Endothelial cell of umbilical vein (primary cell): ENCODE data around the gene TOR1B. TPM values are rescaled to one million over a fixed set of nuclear protein-coding genes. Genes with fewer than 3 reads are reported as not detected.

Source experiments
- BruUV-seq: library from RNA; stranded (reverse); fragments of 400-500 nt; replicated peaks from 2 replicates; lab custom pipeline; 2021; lab: Mats Ljungman, UMichigan
- CTCF ChIA-PET: fragments of 300-600, 350-600 bp; sonication (Branson Sonifier 250); formaldehyde crosslinking; loops from one replicate; lab custom pipeline; 2021; ENCODE audit warnings: antibody characterized with exemption, inconsistent platforms; lab: Charles Lee
- POLR2A ChIA-PET: fragments of 300-600, 350-600 bp; sonication (Branson Sonifier 250); formaldehyde crosslinking; loops from one replicate; lab custom pipeline; 2021; ENCODE audit warnings: antibody characterized with exemption, inconsistent platforms; lab: Charles Lee
- DNase-seq: peaks from one replicate; pipeline ENCODE4 v3.0.0-alpha.2; 2011; ENCODE audit warnings: low read depth, low spot score
- FAIRE-seq: peaks from 2 replicates; lab custom pipeline; 2011; peaks lifted over from hg19 to GRCh38; lab: Jason Lieb, UNC
- H2AFZ ChIP-seq: 2 replicates; pipeline ENCODE4 v1.6.0; 2012; ENCODE audit warnings: low read depth, low read length, control low read depth, inconsistent platforms
- H3K27ac ChIP-seq: 2 replicates; pipeline ENCODE4 v1.5.1; 2011; ENCODE audit warnings: low read depth, mild to moderate bottlenecking, control low read depth, low read length, moderate library complexity; ENCODE audit not compliant: insufficient read depth
- H3K27me3 ChIP-seq, 2 experiments: 2 replicates each; pipeline versions ENCODE4 v1.6.0 to v1.6.1; 2011; ENCODE audit warnings: low read length in 2 of 2, mixed read lengths in 1 of 2; ENCODE audit not compliant: control insufficient read depth in 2 of 2, insufficient read depth in 2 of 2
- H3K36me3 ChIP-seq, 2 experiments: 2 replicates in 1 of 2; 3 replicates in 1 of 2; pipeline ENCODE4 v1.5.1; 2011; ENCODE audit warnings: low read length in 2 of 2, mild to moderate bottlenecking in 1 of 2, moderate library complexity in 1 of 2; ENCODE audit not compliant: control insufficient read depth in 2 of 2, insufficient read depth in 2 of 2; ENCODE audit errors: extremely low read depth in 1 of 2
- H3K4me1 ChIP-seq: 3 replicates; pipeline ENCODE4 v1.5.1; 2011; ENCODE audit warnings: mild to moderate bottlenecking, low read length; ENCODE audit not compliant: control insufficient read depth, insufficient read depth; ENCODE audit errors: extremely low read depth
- H3K4me2 ChIP-seq: 2 replicates; pipeline ENCODE4 v1.6.1; 2011; ENCODE audit warnings: low read length, control low read depth, mixed read lengths; ENCODE audit not compliant: insufficient read depth
- H3K4me3 ChIP-seq, 3 experiments: fragments of 200-600 bp in 1 of 3; sonication (generic), shearing (Covaris generic) in 1 of 3; replicated peaks in 1 of 3; 2 replicates each; pipeline ENCODE4 v1.5.1; 2011 to 2016; ENCODE audit warnings: control low read depth in 3 of 3, low read length in 3 of 3, mild to moderate bottlenecking in 2 of 3, inconsistent platforms in 1 of 3, low read depth in 1 of 3, moderate library complexity in 1 of 3; ENCODE audit not compliant: insufficient read depth in 1 of 3
- H3K79me2 ChIP-seq: 2 replicates; pipeline ENCODE4 v1.6.0; 2012; ENCODE audit warnings: low read length, inconsistent platforms; ENCODE audit not compliant: control insufficient read depth, insufficient read depth
- H3K9ac ChIP-seq: replicated peaks from 2 replicates; pipeline ENCODE3; 2011; ENCODE audit warnings: low read length, control low read depth; ENCODE audit not compliant: insufficient read depth; ENCODE audit errors: extremely low read depth
- H3K9me1 ChIP-seq: replicated peaks from 3 replicates; pipeline ENCODE4 v1.6.0; 2011; ENCODE audit warnings: mild to moderate bottlenecking, low read length; ENCODE audit not compliant: control insufficient read depth, insufficient read depth; ENCODE audit errors: extremely low read depth
- H3K9me3 ChIP-seq: replicated peaks from 2 replicates; pipeline ENCODE4 v1.5.1; 2012; ENCODE audit warnings: low read length, inconsistent platforms; ENCODE audit not compliant: control insufficient read depth, insufficient read depth
- H4K20me1 ChIP-seq: replicated peaks from 2 replicates; pipeline ENCODE3; 2011; ENCODE audit warnings: mild to moderate bottlenecking, low read length; ENCODE audit not compliant: control insufficient read depth, insufficient read depth; ENCODE audit errors: extremely low read depth
- EZH2 ChIP-seq: IDR thresholded peaks from 2 replicates; pipeline ENCODE4 v1.6.1; 2012; ENCODE audit warnings: borderline replicate concordance, low read depth, mild to moderate bottlenecking, moderate library complexity, low read length, inconsistent platforms; ENCODE audit not compliant: severe bottlenecking
- MYC ChIP-seq: IDR thresholded peaks from one replicate; pipeline ENCODE4 v1.6.1; 2011; ENCODE audit warnings: mild to moderate bottlenecking, low read depth, low read length
- POLR2A ChIP-seq: IDR thresholded peaks from 2 replicates; pipeline ENCODE4 v1.6.1; 2012; ENCODE audit warnings: low read depth, mild to moderate bottlenecking, control low read depth, low read length
- POLR2AphosphoS5 ChIP-seq: IDR thresholded peaks from 2 replicates; pipeline ENCODE4 v1.6.1; 2012; ENCODE audit warnings: low read depth, mild to moderate bottlenecking, control low read depth, low read length, moderate library complexity; ENCODE audit not compliant: insufficient read depth
- dilution Hi-C: fragments of 300-500 bp; cut with MboI; formaldehyde crosslinking; loops from one replicate; pipeline ENCODE4 v1.15.0; 2019; ENCODE audit warnings: low sequenced_read_pairs; ENCODE audit not compliant: extremely low pct_ligation_motif_present
- intact Hi-C: fragments of 100-400 bp; cut with micrococcal nuclease; formaldehyde crosslinking; loops from one replicate; pipeline ENCODE4 v1.10.0; 2022
- polyA plus RNA-seq, 4 experiments: library from polyadenylated mRNA; depleted of rRNA in 3 of 4; stranded (reverse) in 3 of 4; unstranded in 1 of 4; fragments of >200 nt; gene quantifications; 2 replicates each; pipeline versions ENCODE4 v1.2.1 to v1.2.3, GENCODE V29; 2011 to 2012; ENCODE audit warnings: missing spikeins in 1 of 4
- total RNA-seq: library from RNA; stranded (reverse); gene quantifications from 2 replicates; pipeline ENCODE4 v1.2.3, GENCODE V29; 2021
- TF ChIP-seq, protein P1 (sequence below), 2 donors: IDR thresholded peaks; 1 replicate in 1 of 2; 2 replicates in 1 of 2; pipeline ENCODE4 v1.5.1; 2011; ENCODE audit warnings: low read length in 2 of 2, mild to moderate bottlenecking in 2 of 2, moderate library complexity in 2 of 2, control low read depth in 1 of 2, inconsistent platforms in 1 of 2, low read depth in 1 of 2; ENCODE audit not compliant: insufficient read depth in 1 of 2; ENCODE audit errors: extremely low read depth in 1 of 2

Gene TOR1B
- total and polyA plus RNA-seq, 2 donors (not counting 3 experiments of a cell fraction or from before 2014, with no cell fraction given): 27.0 to 29.5 TPM

DNA sequence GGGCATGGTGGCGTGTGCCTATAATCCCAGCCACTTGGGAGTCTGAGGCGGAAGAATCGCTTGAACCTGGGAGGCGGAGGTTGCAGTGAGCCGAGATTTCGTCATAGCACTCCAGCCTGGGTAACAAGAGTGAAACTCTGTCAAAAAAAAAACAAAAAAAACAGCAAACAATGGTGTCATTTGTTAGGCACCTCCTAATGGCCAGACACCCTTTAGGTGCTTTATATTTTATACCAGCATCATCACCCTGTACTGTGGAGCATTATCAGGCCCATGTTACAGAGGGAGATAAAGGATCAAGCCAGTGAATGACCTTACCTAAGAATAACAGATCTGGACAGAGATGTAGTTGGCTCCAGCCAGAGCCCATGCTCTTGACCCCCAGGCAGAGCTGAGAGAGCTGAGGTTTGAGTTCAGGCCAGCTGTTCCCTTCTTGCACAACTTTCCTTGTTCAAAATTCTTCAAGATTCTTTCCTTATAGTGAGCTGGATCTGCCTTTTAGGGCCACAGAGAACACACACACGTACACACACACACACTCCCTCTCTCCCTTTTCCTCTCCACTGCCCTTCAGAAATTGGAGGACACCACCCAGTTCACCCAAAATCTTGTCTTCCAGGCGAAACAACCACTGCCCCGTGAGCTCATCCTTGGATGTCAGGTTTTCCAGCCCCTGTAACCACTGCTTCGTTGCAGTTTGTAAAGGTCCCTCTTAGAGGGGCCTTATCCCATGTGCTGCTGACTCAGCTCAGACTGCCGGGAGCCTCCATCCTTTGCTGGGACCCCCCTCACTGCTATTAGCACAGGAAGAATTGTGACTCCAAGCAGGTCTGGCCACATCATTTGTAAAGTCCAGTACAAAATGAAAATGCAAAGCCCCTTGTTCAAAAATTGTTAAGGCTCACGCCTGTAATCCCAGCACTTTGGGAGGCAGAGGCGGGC, 39.7 kb upstream of the TOR1B start:
- no peak overlapping the region for H3K4me3 ChIP-seq
- H3K4me1 ChIP-seq: peaks cover 3% of the 10 kb centered on the region
- H3K4me2 ChIP-seq: no peak overlapping the region
- H2AFZ ChIP-seq: no peak overlapping the region
- no peak for DNase-seq
- H3K27ac ChIP-seq: no peak overlapping the region
- POLR2A ChIA-PET: no interaction called here
- no peaks in the 10 kb centered on the region for H3K27me3 ChIP-seq
- H3K9me3 ChIP-seq: no peaks in the 10 kb centered on the region
- BruUV-seq: no TSS peak
- no peaks in the 10 kb centered on the region for H3K79me2 ChIP-seq
- FAIRE-seq: no peak
- H3K9me1 ChIP-seq: no peaks in the 10 kb centered on the region
- intact Hi-C loops: no loop called here
- dilution Hi-C loops: no loop called here
- TF ChIP-seq, protein P1, sequence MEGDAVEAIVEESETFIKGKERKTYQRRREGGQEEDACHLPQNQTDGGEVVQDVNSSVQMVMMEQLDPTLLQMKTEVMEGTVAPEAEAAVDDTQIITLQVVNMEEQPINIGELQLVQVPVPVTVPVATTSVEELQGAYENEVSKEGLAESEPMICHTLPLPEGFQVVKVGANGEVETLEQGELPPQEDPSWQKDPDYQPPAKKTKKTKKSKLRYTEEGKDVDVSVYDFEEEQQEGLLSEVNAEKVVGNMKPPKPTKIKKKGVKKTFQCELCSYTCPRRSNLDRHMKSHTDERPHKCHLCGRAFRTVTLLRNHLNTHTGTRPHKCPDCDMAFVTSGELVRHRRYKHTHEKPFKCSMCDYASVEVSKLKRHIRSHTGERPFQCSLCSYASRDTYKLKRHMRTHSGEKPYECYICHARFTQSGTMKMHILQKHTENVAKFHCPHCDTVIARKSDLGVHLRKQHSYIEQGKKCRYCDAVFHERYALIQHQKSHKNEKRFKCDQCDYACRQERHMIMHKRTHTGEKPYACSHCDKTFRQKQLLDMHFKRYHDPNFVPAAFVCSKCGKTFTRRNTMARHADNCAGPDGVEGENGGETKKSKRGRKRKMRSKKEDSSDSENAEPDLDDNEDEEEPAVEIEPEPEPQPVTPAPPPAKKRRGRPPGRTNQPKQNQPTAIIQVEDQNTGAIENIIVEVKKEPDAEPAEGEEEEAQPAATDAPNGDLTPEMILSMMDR (IDR thresholded peaks at IDR 0.05; ENCODE audit: extremely low read depth in 1 of 2, insufficient read depth in 1 of 2, low read depth in 1 of 2, low read length in 2 of 2): no peak
- TF ChIP-seq MYC (no peak), EZH2 (no peak), POLR2A (no peak), POLR2AphosphoS5 (no peak)
- no peak overlapping the region for H3K9ac ChIP-seq
- H4K20me1 ChIP-seq: no peaks in the 10 kb centered on the region
- CTCF ChIA-PET: interaction anchor here (1.3 to 2.1 kb wide), 5 partner anchors 9 to 41 kb away, joined by 3 to 10 read pairs (median 4); no protein-coding TSS in a partner anchor
- H3K36me3 ChIP-seq: no peaks in the 10 kb centered on the region
